AG20443 (cell line): Measurements from ENCODE around the gene VILL.
A peak's percentile ranks its signal among the peaks of the same experiment; 100 is the strongest.
"Not testable (repeated sequence)": the region's sequence is repeated elsewhere in the genome, so short reads cannot be mapped to it uniquely, and the experiment has no call there.

Source experiments
- DNase-seq: peaks from one replicate; pipeline ENCODE4 v3.0.0; 2012; ENCODE audit warnings: low spot score, mixed read lengths

VILL gene

DNA sequence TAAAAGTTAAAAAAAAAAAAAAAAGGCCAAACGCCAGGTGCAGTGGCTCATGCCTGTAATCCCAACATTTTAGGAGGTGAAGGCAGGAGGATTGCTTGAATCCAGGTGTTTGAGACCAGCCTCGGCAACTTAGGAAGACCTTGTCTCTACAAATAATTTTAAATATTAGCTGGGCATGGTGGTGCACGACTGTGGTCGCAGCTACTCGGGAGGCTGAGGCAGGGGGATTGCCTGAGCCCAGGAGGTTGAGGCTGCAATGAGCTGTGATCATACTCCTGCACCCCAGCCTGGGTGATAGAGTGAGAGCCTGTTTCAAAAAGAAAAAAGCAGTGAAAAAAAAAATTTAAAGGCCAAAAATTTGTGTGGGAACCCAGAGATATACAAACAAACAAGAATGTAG lies 45.7 kb downstream of the VILL start:
- DNase-seq: no peak

DNA sequence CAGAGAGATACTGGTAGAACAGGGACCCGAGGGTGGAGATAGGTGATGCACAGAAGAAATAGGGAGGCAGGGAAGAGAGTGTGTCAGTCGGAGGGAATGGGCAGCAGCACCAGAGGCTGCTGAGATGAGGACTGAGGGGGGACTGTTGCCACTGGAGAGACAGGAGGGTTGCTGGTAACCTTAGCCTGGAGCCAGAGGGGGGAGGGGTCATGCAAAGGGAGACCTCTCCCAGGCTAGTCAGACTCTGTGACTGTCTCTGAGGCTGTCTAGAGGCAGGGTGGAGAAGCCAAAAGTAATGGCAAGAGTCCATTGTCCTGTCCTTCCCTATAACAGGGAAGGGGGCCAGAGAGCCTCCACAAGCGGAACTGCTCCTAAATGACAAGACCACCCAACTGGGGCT lies 46.3 kb downstream of the VILL start:
- DNase-seq: no peak

DNA sequence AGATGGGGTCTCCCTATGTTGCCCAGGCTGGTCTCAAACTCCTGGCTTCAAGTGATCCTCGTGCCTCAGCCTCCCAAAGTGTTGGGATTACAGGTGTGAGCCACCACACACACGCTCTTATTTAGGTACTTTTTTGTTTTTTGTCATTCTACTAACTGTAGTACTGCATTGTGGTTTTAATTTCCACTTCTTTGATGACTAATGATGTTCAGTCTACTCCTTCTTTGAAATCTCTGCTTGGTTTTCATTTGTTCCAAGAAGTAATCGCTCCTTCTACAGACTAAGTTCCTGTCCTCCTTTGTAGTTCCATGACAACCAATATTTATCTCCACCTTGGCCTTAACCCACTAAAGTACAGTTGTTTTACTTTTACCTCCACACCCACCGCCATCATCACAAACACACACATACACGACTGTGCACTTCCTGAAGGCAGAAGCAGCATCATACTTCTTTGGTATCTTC lies 47.9 kb downstream of the VILL start:
- DNase-seq: no peak

DNA sequence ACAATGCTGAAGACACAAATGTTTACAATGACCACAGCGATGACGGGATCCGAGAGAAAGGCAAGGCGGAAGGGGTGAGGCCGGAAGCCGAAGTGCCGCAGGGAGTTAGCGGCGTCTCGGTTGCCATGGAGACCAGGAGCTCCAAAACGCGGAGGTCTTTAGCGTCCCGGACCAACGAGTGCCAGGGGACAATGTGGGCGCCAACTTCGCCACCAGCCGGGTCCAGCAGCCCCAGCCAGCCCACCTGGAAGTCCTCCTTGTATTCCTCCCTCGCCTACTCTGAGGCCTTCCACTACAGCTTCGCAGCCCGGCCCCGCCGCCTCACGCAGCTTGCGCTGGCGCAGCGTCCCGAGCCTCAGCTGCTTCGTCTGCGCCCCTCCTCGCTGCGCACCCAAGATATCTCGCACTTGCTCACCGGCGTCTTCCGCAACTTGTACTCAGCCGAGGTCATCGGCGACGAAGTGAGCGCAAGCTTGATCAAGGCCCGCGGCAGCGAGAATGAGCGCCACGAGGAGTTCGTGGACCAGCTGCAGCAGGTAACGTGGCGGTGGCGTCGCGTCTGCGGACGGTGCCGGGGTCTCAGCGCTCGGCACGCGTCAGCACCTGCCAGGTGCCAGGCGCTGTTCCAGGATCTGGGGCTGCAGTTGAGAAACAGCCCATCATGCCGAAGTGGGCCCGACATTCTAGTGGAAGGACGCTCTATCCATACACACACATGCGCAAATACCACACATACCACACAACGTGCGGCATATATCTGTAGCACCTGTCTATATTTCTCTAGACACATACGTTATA lies 48.7 kb downstream of the VILL start, which contains the start of gene DLEC1:
TSS of gene DLEC1 (plus strand) at position 108 of the 798 bp plus-strand sequence. CDS start at position 126, 18 bp downstream.
- DNase-seq: peak; percentile 69

DNA sequence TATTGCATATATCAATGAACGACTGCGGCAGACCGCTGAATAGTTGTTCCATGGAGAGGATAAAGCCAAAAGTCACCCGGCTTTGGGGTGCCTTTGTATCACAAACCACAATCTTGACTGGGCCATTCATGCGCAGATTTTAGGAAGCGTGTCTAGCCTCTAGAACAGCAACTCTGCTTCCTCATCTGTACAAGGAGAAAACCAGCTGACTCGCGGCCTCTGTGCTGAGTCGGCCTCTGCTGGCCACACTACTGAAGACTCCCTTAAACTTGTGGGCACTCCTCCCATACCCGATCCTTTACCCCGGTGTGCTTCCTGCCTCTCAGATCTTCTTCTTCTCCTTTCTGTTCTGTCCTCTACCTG lies 49.3 kb downstream of the VILL start:
- peak; percentile 71 for DNase-seq

DNA sequence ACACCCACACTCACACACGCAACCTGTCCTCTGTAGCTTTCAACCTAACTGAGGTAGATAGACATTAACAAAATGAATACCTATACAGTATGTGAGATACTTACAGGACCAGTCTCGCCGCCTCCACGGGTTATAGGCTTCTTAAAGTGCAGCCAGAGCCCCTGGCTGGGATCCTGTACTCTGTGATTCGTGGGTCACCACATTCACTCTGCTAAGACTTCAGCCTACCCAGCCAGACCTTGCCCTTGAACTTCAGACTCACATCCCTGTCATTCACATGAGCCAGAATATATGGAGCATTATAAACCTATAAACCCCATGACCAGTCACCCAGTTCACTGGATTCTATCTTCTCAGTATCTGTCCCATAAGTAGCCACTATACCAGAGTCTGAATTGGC lies 49.8 kb downstream of the VILL start:
- DNase-seq: no peak

DNA sequence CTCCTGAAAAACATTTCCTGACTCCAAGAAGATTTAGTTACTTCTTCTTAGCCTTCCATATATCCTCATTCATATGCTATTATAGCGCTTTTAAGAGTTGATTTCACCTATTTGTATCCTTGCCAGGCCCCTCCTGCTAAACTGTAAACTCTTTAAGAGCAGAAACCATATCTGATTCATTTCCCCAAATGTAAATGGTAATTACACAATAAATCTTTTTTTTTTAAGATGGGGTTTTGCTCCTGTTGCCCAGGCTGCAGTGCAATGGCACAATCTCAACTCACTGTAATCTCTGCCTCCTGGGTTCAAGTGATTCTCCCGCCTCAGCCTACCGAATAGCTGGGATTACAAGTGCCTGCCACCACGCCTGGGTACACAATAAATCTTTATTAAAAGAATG lies 52.9 kb downstream of the VILL start:
- no peak for DNase-seq

DNA sequence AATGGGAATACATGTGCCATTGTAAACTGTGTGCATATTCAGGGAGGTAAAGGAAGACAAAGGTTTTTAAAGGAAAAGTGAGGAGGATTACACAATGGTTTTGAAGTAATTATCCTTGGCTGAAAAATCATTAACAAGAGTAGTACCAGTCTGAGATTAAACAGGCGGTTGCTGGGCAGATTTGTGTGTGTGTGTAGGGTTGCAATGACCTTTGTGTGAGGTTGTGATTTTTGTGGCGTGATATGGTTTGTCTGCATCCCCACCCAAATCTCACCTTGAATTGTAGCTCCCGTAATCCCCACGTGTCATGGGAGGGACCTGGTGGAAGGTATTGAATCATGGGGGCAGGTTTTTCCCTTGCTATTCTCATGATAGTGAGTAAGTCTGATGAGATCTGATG lies 55.4 kb downstream of the VILL start:
- DNase-seq: no peak

DNA sequence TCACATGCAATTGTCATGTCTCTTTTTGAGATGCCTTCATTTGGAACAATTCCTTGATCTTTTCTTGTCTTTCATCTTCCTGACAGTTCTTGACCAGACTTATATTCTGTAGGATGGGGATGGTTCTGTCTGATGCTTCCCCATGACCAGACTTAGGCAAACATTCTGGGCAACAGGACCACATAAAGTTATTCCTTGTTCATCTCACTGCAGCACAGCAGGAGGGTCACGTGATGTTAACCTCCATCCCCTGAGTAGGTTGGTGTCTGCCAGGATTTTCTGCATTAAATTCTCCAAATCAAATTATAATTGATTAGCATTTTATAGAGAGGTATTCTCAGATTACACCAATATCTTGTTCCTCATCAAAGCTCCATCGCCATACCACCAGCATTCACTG lies 56.2 kb downstream of the VILL start:
- no peak for DNase-seq

DNA sequence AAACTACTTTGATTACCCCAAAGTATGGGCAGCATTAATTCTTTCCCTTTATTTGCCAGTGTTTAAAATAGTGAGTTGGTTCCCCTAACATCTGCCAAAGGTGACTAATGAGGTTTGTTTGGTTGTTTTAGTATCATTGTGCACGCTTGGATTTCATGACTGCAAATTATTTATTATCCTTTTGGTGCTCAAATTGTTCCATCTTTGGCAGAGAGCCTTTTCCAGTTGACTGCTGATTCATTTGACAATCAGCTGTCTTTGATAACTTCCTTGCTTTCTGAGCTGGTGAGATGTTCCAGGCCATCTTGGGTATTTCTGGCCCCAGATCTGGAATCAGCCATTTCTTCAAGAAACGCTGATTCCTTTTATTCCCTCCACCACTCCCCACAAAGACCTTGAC lies 57.3 kb downstream of the VILL start:
- peak; percentile 16 for DNase-seq

DNA sequence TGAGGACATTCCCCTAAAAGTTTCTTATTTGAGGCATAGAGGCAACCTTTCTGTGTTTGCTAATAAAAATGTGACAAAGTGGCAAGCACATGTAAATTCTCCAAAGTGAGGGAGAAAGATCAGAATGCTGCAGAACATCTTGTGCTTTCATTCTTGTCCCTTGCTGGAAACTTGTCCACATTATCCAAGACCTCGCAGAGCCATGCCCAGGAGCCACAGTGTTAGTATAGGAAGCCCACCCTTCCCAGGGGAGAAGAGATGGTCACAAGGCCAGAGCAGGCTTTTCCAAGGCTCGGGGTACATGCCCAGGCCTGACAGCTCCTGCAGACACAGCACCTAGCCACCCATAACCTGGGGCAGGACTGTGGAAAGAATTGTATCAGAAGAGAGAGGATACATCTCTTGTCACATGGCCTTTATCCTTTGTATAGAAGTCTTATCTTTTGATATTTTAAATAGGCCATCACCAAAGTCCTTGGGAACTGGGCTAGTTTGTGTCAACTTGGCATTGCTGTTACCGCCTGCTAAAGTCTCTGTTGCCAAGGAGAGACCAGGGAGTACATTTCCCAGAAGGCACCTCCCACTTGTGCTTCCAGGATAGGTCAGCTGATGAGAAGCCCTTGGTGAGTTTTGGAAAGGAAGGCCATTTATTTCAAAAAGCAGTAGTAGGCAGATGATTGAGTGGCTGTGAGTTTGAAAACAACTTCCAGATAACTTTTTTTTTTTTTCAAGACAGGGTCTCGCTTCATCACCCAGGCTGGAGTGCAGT lies 59.0 kb downstream of the VILL start:
- DNase-seq: peak; percentile 22

DNA sequence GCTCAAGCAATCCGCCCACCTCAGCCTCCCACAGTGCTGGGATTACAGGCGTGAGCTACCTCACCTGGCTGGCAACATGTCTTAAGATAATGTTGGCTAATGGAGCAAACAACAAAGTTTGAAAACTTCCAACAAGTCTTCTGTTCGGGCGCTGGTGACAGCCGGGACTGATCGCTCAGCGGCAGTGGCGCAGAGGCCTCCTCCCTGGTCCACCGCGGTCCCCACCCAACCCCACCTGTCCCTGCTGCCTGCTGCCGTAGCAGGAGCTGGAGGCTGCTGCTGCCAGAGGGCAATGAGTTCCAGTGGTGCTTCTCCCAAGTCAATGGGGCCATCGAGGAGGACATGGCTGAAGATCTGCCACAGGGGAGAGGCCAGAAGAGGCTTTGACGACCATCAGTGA lies 60.5 kb downstream of the VILL start:
- no peak for DNase-seq

DNA sequence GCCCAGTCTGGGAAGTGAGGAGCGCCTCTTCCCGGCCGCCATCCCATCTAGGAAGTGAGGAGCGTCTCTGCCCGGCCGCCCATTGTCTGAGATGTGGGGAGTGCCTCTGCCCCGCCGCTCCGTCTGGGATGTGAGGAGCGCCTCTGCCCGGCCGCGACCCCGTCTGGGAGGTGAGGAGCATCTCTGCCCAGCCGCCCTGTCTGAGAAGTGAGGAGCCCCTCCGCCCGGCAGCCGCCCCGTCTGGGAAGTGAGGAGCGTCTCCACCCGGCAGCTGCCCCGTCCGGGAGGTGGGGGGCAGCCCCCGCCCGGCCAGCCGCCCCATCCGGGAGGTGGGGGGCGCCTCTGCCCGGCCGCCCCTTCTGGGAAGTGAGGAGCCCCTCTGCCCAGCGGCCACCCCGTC lies 62.7 kb downstream of the VILL start:
- DNase-seq: not testable (repeated sequence)

DNA sequence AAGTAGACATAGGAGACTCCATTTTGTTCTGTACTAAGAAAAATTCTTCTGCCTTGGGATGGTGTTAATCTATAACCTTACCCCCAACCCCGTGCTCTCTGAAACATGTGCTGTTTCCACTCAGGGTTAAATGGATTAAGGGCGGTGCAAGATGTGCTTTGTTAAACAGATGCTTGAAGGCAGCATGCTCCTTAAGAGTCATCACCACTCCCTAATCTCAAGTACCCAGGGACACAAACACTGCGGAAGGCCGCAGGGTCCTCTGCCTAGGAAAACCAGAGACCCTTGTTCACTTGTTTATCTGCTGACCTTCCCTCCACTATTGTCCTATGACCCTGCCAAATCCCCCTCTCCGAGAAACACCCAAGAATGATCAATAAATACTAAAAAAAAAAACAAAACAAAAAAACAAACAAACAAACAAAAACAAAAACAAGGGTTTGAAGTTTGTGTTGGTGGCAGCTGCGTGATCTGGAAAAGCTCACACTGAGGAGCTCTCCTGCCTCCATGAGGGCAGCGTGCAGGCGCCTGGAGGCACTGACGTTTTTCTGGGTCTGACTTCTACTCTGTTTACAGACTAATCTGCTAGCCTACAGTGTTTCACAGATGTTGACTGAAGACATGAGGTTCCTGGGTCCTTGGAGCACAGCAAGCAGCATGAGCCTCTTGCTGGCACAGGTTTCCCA lies 63.4 kb downstream of the VILL start:
- DNase-seq: not testable (repeated sequence)

DNA sequence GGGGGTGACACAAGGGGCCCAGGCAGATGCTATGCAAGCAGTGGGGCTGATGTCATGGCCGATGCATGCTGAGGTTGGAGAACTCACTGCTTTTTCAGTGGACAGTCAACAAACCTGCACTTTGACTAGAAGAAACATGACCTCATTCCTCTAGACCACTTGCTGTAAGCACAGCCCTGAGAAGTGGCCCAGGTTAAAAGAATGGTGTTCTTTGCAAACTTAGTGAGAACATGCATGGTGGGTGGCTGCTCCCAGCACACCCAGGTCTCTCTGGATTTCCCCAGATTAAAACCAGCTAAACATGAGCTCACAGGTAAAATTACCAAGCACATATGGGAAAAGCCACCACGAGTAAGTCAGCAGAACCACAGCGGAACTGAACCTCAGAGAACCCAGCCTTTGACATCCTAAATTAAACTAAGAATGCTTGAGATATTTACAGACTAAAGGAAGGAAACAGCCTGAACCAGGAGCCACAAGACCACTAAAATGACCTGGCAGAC lies 64.0 kb downstream of the VILL start:
- no peak for DNase-seq
